ENCODE data around the gene RNF212. TPM values are rescaled to one million over a fixed set of nuclear protein-coding genes. Genes with fewer than 3 reads are reported as not detected.

RNF212 gene
- total RNA-seq, 1 experiment from 2014 or later: not detected

GRCh38 chr4:1096841-1097240 is 16.5 kb downstream of the RNF212 start:
- Histone ChIP-seq H3K36me3 (ENCODE audit: low read depth, low read length) (no peaks in the 10 kb centered on the region), H3K27ac (ENCODE audit: low read length) (no peak overlapping the region), H3K4me3 (ENCODE audit: low read length) (no peak overlapping the region), H3K4me2 (ENCODE audit: low read length) (no peak overlapping the region), H3K27me3 (ENCODE audit: low read length) (no peaks in the 10 kb centered on the region), H4K20me1 (ENCODE audit: low read length) (no peaks in the 10 kb centered on the region), H2AFZ (ENCODE audit: low read length) (no peak overlapping the region), H3K9me3 (ENCODE audit: low read length) (no peaks in the 10 kb centered on the region), H3K9me2 (replicated peaks; ENCODE audit: low read length) (no peaks in the 10 kb centered on the region), H3K9ac (ENCODE audit: low read length) (no peak overlapping the region), H3F3A (ENCODE audit: low read length, unreplicated experiment) (no peaks in the 10 kb centered on the region), H3K79me2 (ENCODE audit: low read length) (no peaks in the 10 kb centered on the region), H3K4me1 (ENCODE audit: insufficient read depth, low read length) (no peaks in the 10 kb centered on the region)
- ATAC-seq: no peak
- no peak for DNase-seq
- no TSS peak for BruUV-seq (replicated peaks)
- ChIA-PET POLR2A (ENCODE audit: unreplicated experiment) (no interaction called here), CTCF (no interaction called here)
- intact Hi-C loops (cut with micrococcal nuclease): no loop called here
- TF ChIP-seq CTCF (conservative IDR thresholded peaks at IDR 0.05; ENCODE audit: low read depth, low read length) (no peak), EZH2phosphoT487 (IDR thresholded peaks at IDR 0.05; ENCODE audit: borderline replicate concordance, low read length) (no peak), EZH2 (IDR thresholded peaks at IDR 0.05; ENCODE audit: low read length, unreplicated experiment) (no peak)

DNA sequence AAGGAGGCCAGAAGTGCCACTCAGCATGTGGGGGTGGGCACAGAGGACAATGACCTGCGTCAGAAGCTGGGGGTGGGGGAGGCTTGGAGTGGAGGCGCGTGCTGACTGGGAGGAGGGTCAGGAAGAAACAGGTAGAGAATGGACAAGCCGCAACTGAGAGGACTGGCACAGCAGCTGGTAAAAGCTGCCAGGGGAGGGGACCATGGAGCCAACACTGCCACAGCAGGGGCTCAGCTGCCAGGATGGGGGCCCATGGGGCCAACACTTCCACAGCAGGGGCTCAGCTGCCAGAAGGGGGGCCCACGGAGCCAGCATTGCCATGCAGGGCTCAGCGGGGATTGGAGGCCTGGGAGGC is 19.1 kb downstream of the RNF212 start:
- POLR2A ChIA-PET (ENCODE audit: unreplicated experiment): no interaction called here
- intact Hi-C loops (cut with micrococcal nuclease): no loop called here
- BruUV-seq (replicated peaks): no TSS peak
- ATAC-seq (no peak), DNase-seq (no peak)
- Histone ChIP-seq H3K9me3 (ENCODE audit: low read length) (no peaks in the 10 kb centered on the region), H3K9ac (ENCODE audit: low read length) (no peak overlapping the region), H3K4me3 (ENCODE audit: low read length) (no peak overlapping the region), H3K27me3 (ENCODE audit: low read length) (no peaks in the 10 kb centered on the region), H3K4me1 (ENCODE audit: insufficient read depth, low read length) (no peaks in the 10 kb centered on the region), H3K27ac (ENCODE audit: low read length) (no peak overlapping the region), H3K79me2 (ENCODE audit: low read length) (no peaks in the 10 kb centered on the region), H2AFZ (ENCODE audit: low read length) (no peak overlapping the region), H4K20me1 (ENCODE audit: low read length) (no peaks in the 10 kb centered on the region), H3K36me3 (ENCODE audit: low read depth, low read length) (no peaks in the 10 kb centered on the region), H3K4me2 (ENCODE audit: low read length) (no peak overlapping the region), H3K9me2 (replicated peaks; ENCODE audit: low read length) (no peaks in the 10 kb centered on the region), H3F3A (ENCODE audit: low read length, unreplicated experiment) (no peaks in the 10 kb centered on the region)
- CTCF ChIA-PET: no interaction called here
- TF ChIP-seq CTCF (conservative IDR thresholded peaks at IDR 0.05; ENCODE audit: low read depth, low read length): no peak
- no peak for TF ChIP-seq EZH2phosphoT487 (IDR thresholded peaks at IDR 0.05; ENCODE audit: borderline replicate concordance, low read length)
- no peak for TF ChIP-seq EZH2 (IDR thresholded peaks at IDR 0.05; ENCODE audit: low read length, unreplicated experiment)

DNA sequence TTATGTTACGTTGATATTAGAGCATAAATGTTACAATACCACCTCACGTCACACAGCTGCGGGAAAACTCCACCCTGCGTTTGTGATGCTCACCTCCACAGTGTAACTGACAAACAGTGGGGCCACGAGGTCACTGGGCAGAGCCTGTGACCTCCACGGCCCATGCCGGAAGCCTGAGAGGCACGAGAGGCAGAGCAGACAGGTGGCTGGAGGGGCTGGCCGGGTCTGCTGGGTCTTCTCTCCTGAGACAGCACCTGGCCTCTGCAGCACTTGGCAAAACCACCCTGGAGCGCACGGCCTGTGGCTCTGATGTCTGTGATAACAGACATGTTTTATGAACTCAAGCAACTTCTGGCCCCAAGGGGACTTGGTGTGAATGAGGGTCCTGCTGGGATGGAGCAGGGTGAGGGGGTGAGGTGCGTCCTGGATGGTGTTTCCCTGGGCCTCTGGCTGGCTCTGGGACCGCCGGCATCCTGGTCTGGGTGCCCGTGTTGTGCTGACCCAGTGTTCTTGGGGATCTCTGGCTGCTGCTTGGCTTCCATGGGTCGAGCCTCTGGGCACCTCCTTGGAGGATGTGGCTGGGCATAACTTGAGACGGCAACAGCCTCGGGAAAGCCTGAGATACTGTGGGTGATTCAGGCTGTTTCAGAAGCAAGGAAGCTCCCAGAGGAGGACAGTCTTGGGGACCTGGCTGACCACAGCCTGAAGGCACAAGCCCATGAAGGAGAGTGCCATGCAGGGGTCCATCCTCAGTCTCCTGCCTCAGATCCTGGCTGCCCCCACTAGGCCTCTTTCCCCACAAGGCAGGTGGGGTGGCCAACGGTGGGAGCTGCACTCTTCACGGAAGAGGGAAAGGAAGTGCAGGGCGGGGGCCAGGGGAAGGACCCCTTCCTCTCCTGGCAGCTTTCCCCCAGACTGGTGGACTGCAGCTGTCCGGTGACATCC is 19.7 kb downstream of the RNF212 start:
- H3K4me3 ChIP-seq (ENCODE audit: low read length): no peak overlapping the region
- DNase-seq (no peak), ATAC-seq (no peak)
- H3K4me2 ChIP-seq (ENCODE audit: low read length): no peak overlapping the region
- no peaks in the 10 kb centered on the region for H3K9me2 ChIP-seq (replicated peaks; ENCODE audit: low read length)
- H3K79me2 ChIP-seq (ENCODE audit: low read length): no peaks in the 10 kb centered on the region
- no peaks in the 10 kb centered on the region for H3K9me3 ChIP-seq (ENCODE audit: low read length)
- intact Hi-C loops (cut with micrococcal nuclease): no loop called here
- no peaks in the 10 kb centered on the region for H3K27me3 ChIP-seq (ENCODE audit: low read length)
- BruUV-seq (replicated peaks): no TSS peak
- POLR2A ChIA-PET (ENCODE audit: unreplicated experiment): interaction anchor here (0.6 kb wide), 1 partner anchor 60 kb away, joined by 3 read pairs; no protein-coding TSS in a partner anchor
- no peak overlapping the region for H3K9ac ChIP-seq (ENCODE audit: low read length)
- H4K20me1 ChIP-seq (ENCODE audit: low read length): no peaks in the 10 kb centered on the region
- TF ChIP-seq CTCF (conservative IDR thresholded peaks at IDR 0.05; ENCODE audit: low read depth, low read length): no peak
- no peak for TF ChIP-seq EZH2phosphoT487 (IDR thresholded peaks at IDR 0.05; ENCODE audit: borderline replicate concordance, low read length)
- TF ChIP-seq EZH2 (IDR thresholded peaks at IDR 0.05; ENCODE audit: low read length, unreplicated experiment): no peak
- H3K27ac ChIP-seq (ENCODE audit: low read length): no peak overlapping the region
- no peaks in the 10 kb centered on the region for H3F3A ChIP-seq (ENCODE audit: low read length, unreplicated experiment)
- H3K36me3 ChIP-seq (ENCODE audit: low read depth, low read length): no peaks in the 10 kb centered on the region
- H3K4me1 ChIP-seq (ENCODE audit: insufficient read depth, low read length): no peaks in the 10 kb centered on the region
- H2AFZ ChIP-seq (ENCODE audit: low read length): no peak overlapping the region
- CTCF ChIA-PET: no interaction called here
